ENCODE results near the gene CACNA2D3.

GRCh38 chr3:54144284-54144683 lies 21.9 kb downstream of the CACNA2D3 start:
- TF ChIP-seq CTCF (IDR thresholded peaks at IDR 0.05; ENCODE audit: poor library complexity, severe bottlenecking) (no peak), MXI1 (conservative IDR thresholded peaks at IDR 0.05; ENCODE audit: poor library complexity, severe bottlenecking) (no peak), EZH2 (IDR thresholded peaks at IDR 0.05; ENCODE audit: borderline replicate concordance, insufficient read depth, low read length, poor library complexity, severe bottlenecking) (no peak)

Data from neural cell (in vitro differentiated cells).